Right ventricle myocardium superior (tissue), 1 donor: Measurements from ENCODE around the gene ITFG1. TPM values are rescaled to one million over a fixed set of nuclear protein-coding genes. Genes with fewer than 3 reads are reported as not detected.

ENCODE experiments used
- ATAC-seq: fragments of 200-7000 bp; cut with Tn5 transposase; one replicate; pipeline ENCODE4 v1.9.1; 2020; ENCODE audit warnings: mild to moderate bottlenecking; ENCODE audit not compliant: poor library complexity
- DNase-seq: peaks from one replicate; pipeline ENCODE4 v3.0.0-alpha.2; 2020
- intact Hi-C: fragments of 100-400 bp; cut with DNase I; formaldehyde crosslinking; loops from one replicate; pipeline ENCODE4 v1.11.2; 2022
- long read RNA-seq: library from polyadenylated mRNA; unstranded; transcript quantifications from one replicate; pipeline ENCODE4 v2.0.0, GENCODE V29; 2021
- total RNA-seq: library from RNA; stranded (reverse); fragmentation: NEBNext Ultra II Directional; extraction: Animal tissue kit (Norgen Biotek cat#: 25700); gene quantifications from one replicate; pipeline ENCODE4 v1.2.1, GENCODE V29; 2021
- donor health status: DM: no; HTN: yes; CAD: no; lungs with severe emphysema.

ITFG1 gene
- total RNA-seq, result 54.1 TPM
- long read RNA-seq, transcript ITFG1-201 (18 exons, 3,400 nt), result major isoform, 291 of 325 reads
- long read RNA-seq, partial matches to known transcripts, result 11 of 325 reads
- long read RNA-seq, other reads (novel, unspliced or antisense), result 23 of 325 reads

DNA sequence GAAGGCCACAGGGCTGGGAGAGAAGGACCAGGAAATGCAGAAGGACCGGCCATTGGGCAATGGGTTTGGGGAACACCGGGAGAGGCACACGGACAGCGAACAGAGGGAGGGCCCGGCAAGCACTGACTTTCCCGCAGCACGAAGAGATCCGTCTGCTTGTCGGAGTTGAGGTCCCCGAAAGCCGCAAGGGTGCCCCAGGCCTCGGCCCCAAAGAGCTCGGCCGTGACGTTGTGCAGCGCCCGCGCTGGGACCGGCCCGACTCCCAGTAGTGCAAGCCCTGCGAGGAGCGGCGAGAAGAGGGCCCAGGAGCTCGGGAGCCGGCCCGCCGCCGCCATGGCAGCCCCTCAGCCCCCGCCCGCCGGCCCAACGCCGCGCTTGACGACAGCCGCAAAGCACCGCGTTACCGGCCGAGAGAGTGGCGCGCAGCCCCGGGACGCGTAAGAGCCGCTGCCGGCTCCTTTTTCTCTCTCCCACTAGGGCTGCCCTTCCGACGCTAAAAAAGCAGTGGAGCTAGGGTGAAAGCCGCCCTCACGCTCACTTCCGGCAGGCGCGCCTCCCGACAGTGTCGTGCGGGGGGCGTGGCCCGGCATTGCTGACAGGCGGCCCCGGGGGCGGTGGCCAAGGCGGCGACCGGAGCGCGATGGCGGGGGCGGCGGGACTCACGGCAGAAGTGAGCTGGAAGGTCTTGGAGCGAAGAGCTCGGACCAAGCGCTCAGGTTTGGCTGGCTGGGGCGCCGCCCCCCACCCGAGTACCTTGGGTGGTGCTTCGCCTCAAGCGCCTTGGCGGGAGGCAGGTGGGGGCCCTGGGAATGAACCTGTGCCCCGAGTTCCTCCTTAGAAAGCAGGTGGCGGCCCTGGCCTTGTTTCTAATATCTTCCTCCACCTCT is at the start of gene ITFG1, which contains the start of gene PHKB:
Gene ITFG1, minus strand, starts transcription at position 353 of the 887 bp plus-strand sequence. Its CDS starts 18 bp downstream, at position 335.
Gene PHKB, plus strand, starts transcription at position 621 of the 887 bp plus-strand sequence. Its CDS starts 20 bp downstream, at position 641.
- ATAC-seq (peak; percentile 98), DNase-seq (peak; percentile 96)
- intact Hi-C loops, result no loop called here

DNA sequence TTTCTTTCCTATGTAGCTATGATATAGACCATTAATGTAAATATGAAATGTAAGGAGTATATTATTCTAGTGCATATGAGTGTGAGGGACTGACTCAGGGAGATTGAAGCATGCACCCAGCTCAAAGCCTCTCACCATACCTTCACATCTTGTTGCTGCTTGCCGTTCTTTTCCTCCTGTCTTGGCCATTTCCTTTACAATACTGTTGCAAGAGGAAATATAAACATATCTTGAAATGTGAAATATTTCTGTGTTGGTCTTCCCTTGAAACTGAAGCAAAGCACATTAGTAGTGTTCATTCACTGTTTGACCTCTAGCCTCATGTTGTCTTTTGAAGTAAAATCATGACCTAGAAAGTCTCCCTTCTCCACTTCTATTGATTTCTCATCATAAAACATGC is 46.8 kb upstream of the ITFG1 start:
- no peak for DNase-seq
- intact Hi-C loops, result no loop called here
- ATAC-seq, result no peak

DNA sequence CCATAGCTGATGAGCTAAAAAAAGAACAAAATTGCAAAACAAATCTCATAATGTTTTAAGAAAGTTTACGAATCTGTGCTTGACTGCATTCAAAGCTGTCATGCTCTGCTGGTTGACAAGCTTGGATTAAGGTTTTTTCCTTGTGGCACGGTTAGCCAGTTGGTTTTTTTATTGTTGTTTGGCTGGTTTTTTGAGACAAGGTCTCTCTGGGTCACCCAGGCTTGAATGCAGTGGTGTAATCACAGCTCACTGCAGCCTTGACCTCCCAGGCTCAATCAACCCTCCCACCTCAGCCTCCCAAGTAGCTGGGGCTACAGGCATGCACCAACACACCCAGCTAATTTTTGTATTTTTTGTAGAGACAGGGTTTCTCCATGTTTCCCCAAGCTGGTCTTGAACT is 45.9 kb upstream of the ITFG1 start:
- intact Hi-C loops, result no loop called here
- no peak for ATAC-seq

DNA sequence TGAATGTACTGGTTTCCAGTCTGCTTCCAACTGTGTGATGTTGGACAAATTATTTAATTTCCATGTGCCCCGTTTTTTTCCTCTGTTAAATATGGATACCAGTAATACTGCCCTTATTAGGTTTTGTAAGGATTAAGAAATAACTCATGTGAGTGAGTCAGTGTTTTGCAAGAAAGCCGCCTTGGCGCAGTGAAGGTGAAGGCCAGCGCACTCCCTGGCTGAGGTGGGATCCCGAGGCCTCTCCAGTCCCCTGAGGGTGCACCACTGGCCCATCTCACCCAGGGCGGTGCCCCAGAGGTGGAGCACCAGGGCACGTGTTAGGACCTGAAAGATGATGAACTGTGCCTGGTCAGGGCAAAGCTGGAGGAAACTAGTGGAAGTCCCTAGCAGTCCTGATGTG is 43.7 kb upstream of the ITFG1 start:
- ATAC-seq (no peak), DNase-seq (no peak)
- intact Hi-C loops, result no loop called here

More for the DNA sequence above, 45.9 kb upstream of the ITFG1 start:
- DNase-seq, result no peak

DNA sequence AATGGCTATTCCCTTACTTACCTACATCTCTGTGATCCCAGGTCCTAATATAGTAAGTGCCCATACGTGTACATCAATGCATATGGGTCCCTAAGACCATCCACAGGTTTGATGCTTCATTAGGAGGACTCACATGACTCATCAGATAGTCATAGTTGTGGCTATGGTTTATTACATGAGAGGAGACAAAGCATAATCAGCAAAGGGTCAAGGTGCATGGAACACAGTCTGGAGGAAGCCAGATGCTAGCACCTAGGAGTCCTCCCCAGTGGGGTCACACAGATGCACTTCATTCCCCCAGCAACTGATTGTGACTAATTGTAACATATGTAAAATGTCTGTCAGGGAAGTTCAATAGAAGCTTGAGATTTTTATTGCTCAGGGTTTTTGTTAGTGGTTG is 43.1 kb upstream of the ITFG1 start:
- ATAC-seq (no peak), DNase-seq (no peak)
- intact Hi-C loops, result no loop called here

DNA sequence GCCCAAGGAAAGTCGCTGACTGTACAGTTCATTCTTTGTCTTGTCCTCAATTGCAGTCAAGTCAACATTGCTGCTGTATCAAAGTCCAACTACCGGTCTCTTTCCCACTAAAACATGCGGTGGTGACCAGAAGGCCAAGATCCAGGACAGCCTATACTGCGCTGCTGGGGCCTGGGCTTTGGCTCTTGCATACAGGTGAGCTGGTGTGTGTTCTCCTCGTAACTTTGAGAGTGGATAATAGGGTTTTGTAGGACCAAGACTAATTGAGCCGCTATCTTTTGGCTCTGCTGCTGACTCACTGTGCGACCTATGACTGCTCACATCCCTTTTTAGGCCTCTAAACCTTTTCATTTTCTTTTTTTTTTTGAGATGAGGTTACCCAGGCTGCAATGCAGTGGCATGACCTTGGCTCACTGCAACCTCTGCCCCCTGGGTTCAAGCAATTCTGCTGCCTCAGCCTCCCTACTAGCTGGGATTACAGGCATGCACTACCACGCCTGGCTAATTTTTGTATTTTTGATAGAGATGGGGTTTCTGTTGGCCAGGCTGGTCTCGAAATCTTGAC is 38.9 kb upstream of the ITFG1 start:
- intact Hi-C loops, result no loop called here
- DNase-seq, result no peak
- no peak for ATAC-seq

DNA sequence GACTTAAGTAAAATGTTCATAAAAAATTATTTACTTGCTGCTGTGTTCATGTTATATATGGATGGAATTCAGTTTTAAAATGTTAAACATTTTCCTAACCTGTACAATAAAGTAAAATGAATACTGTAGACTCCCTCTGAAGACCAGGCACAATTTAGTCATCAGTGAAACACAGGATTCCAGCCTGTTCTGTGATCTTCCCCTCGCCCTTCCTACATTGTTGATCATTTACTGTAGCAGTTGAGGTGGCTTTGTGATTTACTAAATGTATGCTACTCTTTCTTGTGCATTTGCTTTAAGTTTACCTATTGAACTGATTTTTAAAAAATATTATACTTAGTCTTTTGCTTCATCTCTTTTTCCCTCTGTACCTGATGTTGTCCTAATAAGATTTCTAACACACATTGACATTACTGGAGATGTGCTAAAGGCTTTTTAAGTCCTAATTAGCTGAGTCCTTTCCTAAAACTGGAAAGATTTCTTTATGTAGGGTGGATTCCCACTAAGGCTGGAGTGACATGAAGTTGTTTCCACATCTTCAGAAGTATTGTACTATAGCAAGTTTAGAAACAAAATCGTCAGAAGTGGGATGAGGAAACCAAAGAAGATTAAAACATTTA is 38.3 kb upstream of the ITFG1 start:
- no peak for DNase-seq
- intact Hi-C loops, result no loop called here
- ATAC-seq, result no peak

DNA sequence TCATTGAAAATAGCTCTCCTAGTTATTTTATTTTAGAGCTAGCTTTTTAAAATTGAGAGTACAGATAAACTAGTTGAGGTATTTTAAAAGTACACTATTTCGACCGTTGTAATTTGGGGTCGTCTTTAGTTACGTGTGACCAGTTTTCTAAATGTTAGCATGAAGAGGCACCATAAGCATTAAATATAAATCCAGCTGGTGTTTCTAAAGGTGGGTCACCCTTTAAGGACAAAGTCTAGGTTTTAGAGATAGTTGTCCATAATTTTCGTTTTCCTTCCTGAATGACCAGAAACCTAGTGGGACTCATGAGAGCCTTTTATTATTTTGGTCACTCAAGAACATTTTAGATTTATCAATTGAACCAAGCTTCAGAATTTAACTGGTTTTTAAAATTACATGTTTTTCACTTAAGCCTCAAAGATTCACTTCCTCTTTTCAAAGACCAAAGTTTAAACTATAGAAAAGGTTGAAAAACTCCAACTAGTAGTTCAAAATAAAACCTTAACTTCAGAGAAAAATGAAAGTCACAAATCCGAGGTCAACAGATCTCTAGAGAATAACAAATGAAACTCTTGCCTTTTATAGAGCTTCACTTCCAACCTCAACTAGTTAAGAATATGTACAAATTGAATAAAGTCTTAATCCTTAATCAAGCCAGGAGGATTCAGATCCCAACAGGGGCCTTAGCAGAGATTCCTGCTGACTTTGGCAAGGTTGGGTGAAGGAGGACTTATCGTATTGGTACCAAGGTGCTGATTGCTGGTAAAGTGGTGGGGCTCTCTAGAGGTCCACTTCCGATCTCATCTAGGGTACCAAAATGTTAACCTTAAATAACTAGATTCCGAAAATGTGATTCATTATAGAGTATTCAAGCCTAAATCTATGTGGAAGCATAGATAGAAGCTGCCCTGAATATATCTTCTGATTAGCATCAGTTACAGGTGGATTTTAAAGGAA is 32.8 kb upstream of the ITFG1 start:
- peak; percentile 28 for ATAC-seq
- intact Hi-C loops, result no loop called here
- no peak for DNase-seq

DNA sequence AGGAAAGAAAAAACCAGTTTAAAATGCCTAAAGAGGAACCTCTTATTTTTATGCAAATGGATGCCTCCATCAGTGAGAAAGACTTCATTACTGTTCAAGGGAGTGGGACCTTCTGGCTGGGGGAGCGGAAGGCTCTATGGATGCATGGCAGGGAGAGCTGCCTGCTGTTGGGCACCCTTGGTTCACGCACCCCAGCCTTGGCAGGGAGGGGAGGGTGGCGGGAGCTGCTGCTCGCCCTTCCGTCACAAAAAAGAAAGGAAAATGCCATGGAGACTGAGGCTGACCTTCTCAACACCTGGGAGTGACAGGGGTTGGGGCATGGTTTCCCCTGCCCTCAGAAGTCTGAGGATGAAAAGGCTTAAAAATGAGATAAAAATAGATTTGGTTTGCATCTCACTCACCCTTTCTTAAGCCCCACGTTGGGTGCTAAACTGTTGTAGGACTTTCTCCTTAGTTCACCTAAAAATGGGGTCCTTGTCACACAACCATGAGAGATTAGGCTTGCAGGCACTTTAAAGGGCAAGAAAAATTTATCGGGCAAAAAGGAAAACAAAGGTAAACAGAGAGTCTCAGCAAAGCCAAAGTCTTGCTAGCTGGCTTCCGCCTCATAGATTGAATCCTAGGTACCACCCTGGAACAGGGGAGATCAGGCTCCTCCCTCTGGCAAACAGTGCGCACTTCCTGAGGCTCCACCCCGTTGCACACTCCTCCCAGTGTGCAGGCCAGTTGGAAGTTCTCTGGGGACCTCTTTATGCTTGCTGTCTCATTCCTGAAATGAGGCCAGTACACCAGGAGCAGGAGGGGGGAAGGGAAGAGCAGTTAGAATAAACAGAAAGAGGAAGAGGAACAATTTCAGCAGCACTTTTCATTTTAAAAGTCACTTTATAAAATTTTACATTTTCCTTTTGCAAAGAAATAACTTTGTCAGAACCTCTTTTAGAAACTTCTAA is 31.8 kb upstream of the ITFG1 start:
- DNase-seq, result peak; percentile 86
- intact Hi-C loops, result no loop called here
- peak; percentile 98 for ATAC-seq

DNA sequence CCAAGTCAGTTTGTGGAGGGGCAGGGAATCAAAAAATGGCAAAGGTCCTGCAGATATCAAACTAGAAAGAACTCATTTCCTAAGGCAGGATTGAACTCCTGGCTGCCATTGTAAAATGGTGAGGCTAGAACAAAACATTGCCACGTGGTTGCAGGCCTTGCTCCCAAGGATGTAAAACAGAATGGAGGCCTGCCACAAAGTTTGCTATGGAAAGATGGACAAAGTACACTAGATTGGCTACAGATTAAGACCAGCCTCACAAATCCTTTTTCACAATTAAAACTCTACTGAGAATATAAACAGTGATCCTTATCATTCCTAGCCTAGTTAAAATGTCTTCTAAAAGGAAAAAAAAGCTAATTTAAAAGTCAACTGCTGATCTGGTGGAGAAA is 31.2 kb upstream of the ITFG1 start:
- intact Hi-C loops, result no loop called here
- ATAC-seq, result no peak
- no peak for DNase-seq

DNA sequence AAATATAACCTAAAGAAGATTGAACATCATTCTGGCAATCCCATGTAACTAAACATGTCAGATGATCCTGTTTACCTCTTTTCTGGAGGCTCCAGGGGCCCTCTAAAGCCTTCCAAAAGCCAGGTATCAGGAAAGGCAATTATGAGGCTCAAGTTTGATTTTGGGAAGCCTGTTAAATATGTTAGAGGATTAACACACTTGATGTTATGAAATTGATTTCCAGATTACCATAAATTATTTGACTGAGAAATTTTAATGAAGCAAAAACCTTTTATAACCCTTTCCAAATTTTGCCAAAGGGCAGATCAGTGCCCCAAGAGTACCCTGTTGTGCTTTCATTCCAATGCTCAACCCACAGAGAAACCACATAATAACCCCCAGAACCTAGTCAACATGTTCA is 29.6 kb upstream of the ITFG1 start:
- intact Hi-C loops, result no loop called here
- no peak for DNase-seq
- ATAC-seq, result no peak

DNA sequence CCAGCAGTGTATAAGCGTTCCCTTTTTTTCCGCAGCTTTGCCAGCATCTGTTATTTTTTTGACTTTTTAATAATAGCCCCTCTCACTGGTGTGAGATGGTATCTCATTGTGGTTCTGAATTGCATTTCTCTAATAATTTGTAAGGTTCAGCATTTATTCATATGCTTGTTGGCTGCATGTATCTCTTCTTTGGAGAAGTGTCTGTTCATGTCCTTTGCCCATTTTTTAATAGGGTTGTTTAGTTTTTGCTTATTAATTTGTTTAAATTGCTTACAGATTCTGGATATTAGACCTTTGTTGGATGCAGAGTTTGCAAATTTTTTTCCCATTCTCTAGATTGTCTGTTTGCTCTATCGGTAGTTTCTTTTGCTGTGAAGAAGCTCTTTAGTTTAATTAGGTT is 27.2 kb upstream of the ITFG1 start:
- intact Hi-C loops, result no loop called here
- DNase-seq, result no peak
- no peak for ATAC-seq

DNA sequence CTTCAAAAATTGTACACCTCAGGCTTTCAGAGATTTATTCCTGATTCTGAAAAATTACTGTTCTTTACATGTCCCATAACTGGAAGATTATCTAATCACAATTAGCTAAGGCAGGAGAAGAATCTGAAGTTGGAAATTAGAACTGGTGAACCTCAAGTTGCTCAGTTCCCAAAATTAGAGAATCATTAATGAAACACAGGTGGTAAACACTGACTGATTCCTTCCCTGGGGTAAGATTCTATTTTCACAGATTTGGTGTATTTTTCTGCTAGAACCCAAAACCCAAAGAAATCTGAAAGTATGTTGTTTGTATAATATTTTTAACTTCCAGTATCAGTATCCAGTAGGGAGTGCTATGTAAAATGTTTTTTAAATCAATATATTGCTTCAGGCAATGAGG is 26.0 kb upstream of the ITFG1 start:
- no peak for ATAC-seq
- no peak for DNase-seq
- intact Hi-C loops, result no loop called here

DNA sequence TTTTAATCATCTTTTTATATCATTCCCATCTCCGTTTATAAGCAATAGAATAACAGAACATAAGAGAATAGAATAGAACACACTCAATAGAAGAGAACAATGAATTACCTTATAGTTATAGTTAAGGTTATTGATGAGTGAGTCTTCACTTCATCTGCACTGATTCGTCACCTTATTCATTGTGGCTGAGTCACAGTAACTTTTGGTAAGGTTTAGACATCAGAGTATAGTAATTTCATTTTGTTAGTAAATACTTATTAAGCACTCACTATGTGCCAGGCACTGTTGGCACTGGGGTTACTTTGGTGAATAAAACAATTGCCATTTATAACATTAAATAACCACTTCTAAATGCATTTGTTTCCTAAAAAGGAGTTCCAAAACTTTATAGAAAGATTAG is 22.8 kb upstream of the ITFG1 start:
- no peak for ATAC-seq
- intact Hi-C loops, result no loop called here
- no peak for DNase-seq

DNA sequence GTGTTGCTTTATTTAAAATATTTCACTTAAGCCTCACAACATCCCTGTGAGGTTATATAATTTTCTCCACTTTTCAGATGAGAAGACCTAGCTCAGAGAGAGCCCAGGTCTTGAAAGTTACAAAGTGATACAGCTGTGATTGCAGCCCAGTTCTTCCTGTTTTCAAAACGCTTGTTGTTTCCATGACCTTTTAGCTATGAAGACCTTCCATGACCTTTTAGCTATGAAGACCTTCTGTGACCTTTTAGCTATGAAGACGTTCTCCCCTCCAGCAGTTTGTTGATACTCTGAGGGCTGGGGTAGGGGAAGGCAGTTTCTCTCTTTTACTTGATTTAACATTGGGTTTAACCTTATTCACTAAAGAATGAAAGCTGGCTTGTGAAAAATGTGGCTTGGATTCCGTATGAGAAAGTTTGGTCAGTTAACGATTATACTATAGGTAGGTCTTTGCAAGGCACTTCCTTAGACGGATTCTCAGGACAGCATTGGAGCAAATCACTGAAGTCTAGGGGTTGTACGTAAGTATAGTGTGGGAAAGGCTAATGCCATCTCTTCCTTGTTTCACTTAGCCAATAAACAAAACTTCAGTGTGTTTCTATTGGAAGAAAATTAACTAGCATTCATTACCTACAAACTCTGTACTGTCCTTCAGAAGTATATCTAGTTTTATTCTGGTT is 21.0 kb upstream of the ITFG1 start:
- ATAC-seq (no peak), DNase-seq (no peak)
- intact Hi-C loops, result no loop called here

DNA sequence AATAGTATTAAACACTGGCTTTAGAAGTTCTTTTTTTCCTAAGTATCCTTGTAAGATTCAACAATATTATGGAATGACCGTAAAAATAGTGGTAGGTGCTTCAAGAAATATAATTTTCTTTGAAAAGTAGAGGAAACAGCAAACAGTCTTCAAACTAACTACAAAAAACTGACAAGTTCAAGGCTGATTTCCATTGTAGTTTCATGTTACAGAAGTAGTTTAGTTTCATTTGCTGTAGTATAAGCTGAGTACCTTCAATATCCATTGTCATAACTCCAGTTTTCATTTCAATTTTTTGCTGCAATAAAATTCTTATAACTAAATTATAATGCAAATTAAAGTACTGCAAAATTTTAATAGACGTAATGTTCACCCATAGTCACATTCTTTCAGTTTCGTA is 19.5 kb upstream of the ITFG1 start:
- DNase-seq (no peak), ATAC-seq (no peak)
- intact Hi-C loops, result no loop called here

DNA sequence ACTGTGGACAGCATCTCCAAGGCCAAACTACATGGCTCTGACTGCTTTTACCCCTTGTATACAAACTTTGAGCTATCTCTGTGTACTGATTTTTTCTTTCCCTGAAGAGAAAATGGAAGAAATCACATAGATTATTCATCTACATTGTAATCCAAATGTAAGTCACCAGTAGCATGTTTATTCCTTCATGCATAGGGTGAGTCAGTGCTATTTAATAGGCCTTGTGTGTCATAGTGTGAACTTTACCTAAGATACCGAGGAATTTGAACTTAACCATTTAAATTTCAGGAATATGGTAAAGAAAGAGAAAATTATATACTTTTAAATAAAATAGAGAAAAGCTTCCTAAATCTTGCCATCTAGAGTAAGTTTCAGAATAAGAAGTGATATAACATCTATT is 16.8 kb upstream of the ITFG1 start:
- DNase-seq, result no peak
- no peak for ATAC-seq
- intact Hi-C loops, result no loop called here
